ENCODE data around the gene C16orf54. TPM values are rescaled to one million over a fixed set of nuclear protein-coding genes. Genes with fewer than 3 reads are reported as not detected.

Gene C16orf54
- total and polyA plus RNA-seq, 10 of the 15 experiments (the other 5 are each of a cell fraction or from before 2014, with no cell fraction given) = 2.1 to 13.3 (median 5.4) TPM

DNA sequence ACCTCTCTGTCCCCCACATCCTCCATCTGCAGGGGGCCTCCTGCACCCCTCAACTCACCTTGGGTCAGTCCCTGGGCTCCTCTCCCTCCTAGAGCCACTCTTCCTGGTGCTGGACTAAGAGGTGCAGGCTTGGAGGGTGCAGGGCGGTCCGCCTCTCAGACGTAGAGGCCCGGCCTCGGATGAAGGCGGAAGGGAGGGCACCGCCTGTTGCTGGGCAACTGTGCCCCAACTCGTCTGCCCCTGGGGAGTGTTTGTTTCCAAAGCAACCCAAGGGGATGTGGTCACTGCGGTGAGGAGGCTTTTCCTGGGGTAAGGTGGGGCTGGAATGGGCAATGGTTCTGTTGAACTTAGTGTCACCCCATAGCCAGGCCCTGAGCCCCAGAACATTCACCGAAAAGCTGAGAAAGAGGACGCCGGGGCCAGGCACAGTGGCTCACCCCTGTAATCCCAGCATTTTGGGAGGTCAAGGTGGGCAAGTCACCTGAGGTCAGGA, at the start of gene C16orf54 (continued):
- TF ChIP-seq NFXL1 (IDR thresholded peaks at IDR 0.05; ENCODE audit: borderline replicate concordance) (no peak), ZNF274 (IDR thresholded peaks at IDR 0.05; ENCODE audit: insufficient read depth, insufficient read length) (no peak), POU2F2 (IDR thresholded peaks at IDR 0.05; ENCODE audit: borderline replicate concordance, low read depth, low read length) (no peak), NBN (IDR thresholded peaks at IDR 0.05) (peak; percentile 79; the same call in 1 of the 2 replicates), TCF3 (IDR thresholded peaks at IDR 0.05; ENCODE audit: borderline replicate concordance, insufficient read depth, low read depth, low read length) (no peak), CHD2 (IDR thresholded peaks at IDR 0.05; ENCODE audit: borderline replicate concordance, low read depth, low read length) (peak; percentile 45; the same call in 1 of the 2 replicates), HDGF (IDR thresholded peaks at IDR 0.05) (peak; percentile 74; the same call in 1 of the 2 replicates), SMAD1 (IDR thresholded peaks at IDR 0.05; ENCODE audit: low read depth, partially characterized antibody) (no peak), NR2F1 (conservative IDR thresholded peaks at IDR 0.05) (peak; percentile 93), FOXM1 (IDR thresholded peaks at IDR 0.05; ENCODE audit: low read depth, low read length) (no peak), ZNF217 (IDR thresholded peaks at IDR 0.05) (peak; percentile 84; the same call in 1 of the 2 replicates), KLF5 (IDR thresholded peaks at IDR 0.05; ENCODE audit: partially characterized antibody) (peak; percentile 52)
- TF ChIP-seq, protein P1, sequence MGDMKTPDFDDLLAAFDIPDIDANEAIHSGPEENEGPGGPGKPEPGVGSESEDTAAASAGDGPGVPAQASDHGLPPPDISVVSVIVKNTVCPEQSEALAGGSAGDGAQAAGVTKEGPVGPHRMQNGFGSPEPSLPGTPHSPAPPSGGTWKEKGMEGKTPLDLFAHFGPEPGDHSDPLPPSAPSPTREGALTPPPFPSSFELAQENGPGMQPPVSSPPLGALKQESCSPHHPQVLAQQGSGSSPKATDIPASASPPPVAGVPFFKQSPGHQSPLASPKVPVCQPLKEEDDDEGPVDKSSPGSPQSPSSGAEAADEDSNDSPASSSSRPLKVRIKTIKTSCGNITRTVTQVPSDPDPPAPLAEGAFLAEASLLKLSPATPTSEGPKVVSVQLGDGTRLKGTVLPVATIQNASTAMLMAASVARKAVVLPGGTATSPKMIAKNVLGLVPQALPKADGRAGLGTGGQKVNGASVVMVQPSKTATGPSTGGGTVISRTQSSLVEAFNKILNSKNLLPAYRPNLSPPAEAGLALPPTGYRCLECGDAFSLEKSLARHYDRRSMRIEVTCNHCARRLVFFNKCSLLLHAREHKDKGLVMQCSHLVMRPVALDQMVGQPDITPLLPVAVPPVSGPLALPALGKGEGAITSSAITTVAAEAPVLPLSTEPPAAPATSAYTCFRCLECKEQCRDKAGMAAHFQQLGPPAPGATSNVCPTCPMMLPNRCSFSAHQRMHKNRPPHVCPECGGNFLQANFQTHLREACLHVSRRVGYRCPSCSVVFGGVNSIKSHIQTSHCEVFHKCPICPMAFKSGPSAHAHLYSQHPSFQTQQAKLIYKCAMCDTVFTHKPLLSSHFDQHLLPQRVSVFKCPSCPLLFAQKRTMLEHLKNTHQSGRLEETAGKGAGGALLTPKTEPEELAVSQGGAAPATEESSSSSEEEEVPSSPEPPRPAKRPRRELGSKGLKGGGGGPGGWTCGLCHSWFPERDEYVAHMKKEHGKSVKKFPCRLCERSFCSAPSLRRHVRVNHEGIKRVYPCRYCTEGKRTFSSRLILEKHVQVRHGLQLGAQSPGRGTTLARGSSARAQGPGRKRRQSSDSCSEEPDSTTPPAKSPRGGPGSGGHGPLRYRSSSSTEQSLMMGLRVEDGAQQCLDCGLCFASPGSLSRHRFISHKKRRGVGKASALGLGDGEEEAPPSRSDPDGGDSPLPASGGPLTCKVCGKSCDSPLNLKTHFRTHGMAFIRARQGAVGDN (IDR thresholded peaks at IDR 0.05) = no peak; the same call in 1 of the 2 replicates
- TF ChIP-seq, protein P2, sequence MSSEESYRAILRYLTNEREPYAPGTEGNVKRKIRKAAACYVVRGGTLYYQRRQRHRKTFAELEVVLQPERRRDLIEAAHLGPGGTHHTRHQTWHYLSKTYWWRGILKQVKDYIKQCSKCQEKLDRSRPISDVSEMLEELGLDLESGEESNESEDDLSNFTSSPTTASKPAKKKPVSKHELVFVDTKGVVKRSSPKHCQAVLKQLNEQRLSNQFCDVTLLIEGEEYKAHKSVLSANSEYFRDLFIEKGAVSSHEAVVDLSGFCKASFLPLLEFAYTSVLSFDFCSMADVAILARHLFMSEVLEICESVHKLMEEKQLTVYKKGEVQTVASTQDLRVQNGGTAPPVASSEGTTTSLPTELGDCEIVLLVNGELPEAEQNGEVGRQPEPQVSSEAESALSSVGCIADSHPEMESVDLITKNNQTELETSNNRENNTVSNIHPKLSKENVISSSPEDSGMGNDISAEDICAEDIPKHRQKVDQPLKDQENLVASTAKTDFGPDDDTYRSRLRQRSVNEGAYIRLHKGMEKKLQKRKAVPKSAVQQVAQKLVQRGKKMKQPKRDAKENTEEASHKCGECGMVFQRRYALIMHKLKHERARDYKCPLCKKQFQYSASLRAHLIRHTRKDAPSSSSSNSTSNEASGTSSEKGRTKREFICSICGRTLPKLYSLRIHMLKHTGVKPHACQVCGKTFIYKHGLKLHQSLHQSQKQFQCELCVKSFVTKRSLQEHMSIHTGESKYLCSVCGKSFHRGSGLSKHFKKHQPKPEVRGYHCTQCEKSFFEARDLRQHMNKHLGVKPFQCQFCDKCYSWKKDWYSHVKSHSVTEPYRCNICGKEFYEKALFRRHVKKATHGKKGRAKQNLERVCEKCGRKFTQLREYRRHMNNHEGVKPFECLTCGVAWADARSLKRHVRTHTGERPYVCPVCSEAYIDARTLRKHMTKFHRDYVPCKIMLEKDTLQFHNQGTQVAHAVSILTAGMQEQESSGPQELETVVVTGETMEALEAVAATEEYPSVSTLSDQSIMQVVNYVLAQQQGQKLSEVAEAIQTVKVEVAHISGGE (CRISPR knock-in tag; IDR thresholded peaks at IDR 0.05) = no peak
- TF ChIP-seq, protein P3, sequence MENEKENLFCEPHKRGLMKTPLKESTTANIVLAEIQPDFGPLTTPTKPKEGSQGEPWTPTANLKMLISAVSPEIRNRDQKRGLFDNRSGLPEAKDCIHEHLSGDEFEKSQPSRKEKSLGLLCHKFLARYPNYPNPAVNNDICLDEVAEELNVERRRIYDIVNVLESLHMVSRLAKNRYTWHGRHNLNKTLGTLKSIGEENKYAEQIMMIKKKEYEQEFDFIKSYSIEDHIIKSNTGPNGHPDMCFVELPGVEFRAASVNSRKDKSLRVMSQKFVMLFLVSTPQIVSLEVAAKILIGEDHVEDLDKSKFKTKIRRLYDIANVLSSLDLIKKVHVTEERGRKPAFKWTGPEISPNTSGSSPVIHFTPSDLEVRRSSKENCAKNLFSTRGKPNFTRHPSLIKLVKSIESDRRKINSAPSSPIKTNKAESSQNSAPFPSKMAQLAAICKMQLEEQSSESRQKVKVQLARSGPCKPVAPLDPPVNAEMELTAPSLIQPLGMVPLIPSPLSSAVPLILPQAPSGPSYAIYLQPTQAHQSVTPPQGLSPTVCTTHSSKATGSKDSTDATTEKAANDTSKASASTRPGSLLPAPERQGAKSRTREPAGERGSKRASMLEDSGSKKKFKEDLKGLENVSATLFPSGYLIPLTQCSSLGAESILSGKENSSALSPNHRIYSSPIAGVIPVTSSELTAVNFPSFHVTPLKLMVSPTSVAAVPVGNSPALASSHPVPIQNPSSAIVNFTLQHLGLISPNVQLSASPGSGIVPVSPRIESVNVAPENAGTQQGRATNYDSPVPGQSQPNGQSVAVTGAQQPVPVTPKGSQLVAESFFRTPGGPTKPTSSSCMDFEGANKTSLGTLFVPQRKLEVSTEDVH (IDR thresholded peaks at IDR 0.05; ENCODE audit: low read depth, partially characterized antibody) = no peak
- TF ChIP-seq, protein P4, sequence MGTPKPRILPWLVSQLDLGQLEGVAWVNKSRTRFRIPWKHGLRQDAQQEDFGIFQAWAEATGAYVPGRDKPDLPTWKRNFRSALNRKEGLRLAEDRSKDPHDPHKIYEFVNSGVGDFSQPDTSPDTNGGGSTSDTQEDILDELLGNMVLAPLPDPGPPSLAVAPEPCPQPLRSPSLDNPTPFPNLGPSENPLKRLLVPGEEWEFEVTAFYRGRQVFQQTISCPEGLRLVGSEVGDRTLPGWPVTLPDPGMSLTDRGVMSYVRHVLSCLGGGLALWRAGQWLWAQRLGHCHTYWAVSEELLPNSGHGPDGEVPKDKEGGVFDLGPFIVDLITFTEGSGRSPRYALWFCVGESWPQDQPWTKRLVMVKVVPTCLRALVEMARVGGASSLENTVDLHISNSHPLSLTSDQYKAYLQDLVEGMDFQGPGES (IDR thresholded peaks at IDR 0.05) = no peak

Data from GM12878 (cell line).